AG04450 (cell line): ENCODE measurements around the gene C20orf173. TPM values are rescaled to one million over a fixed set of nuclear protein-coding genes. Genes with fewer than 3 reads are reported as not detected.

Source experiments
- CTCF ChIA-PET: fragments of 300-600, 350-600 bp; formaldehyde crosslinking; extraction: SDS; loops from one replicate; lab custom pipeline; 2022; ENCODE audit warnings: antibody characterized with exemption, inconsistent platforms; lab: Charles Lee
- POLR2A ChIA-PET: fragments of 350-600 bp; formaldehyde crosslinking; extraction: SDS; loops from one replicate; lab custom pipeline; 2021; ENCODE audit warnings: antibody characterized with exemption, inconsistent platforms; lab: Yijun Ruan, JAX
- DNase-seq: peaks from one replicate; pipeline ENCODE4 v3.0.0-alpha.2; 2011; ENCODE audit warnings: low read depth, low spot score
- H3K27ac ChIP-seq: one replicate; pipeline ENCODE4 v1.5.1; 2012; ENCODE audit warnings: low read depth, low read length, control low read depth
- H3K27me3 ChIP-seq: one replicate; pipeline ENCODE4 v1.6.0; 2012; ENCODE audit warnings: low read length; ENCODE audit not compliant: control insufficient read depth, insufficient read depth
- H3K4me3 ChIP-seq: 2 replicates; pipeline ENCODE4 v1.5.1; 2011; ENCODE audit warnings: mild to moderate bottlenecking, low read depth, low read length, control low read depth
- H3K9me3 ChIP-seq: 2 replicates; pipeline ENCODE4 v1.5.1; 2012; ENCODE audit warnings: low read length; ENCODE audit not compliant: control insufficient read depth, insufficient read depth
- polyA minus RNA-seq: library from RNA; depleted of rRNA, polyadenylated mRNA; stranded (reverse); fragments of >200 nt; gene quantifications from 2 replicates; pipeline ENCODE4 v1.2.3, GENCODE V29; 2011; rRNA and poly(A)+ RNA removed
- polyA plus RNA-seq: library from polyadenylated mRNA; depleted of rRNA; stranded (reverse); fragments of >200 nt; gene quantifications from 2 replicates; pipeline ENCODE4 v1.2.3, GENCODE V29; 2011; rRNA removed
- TF ChIP-seq, protein P1 (sequence below): IDR thresholded peaks from 2 replicates; pipeline ENCODE4 v1.5.1; 2011; ENCODE audit warnings: low read depth, low read length, control low read depth, inconsistent platforms

Gene C20orf173, protein sequence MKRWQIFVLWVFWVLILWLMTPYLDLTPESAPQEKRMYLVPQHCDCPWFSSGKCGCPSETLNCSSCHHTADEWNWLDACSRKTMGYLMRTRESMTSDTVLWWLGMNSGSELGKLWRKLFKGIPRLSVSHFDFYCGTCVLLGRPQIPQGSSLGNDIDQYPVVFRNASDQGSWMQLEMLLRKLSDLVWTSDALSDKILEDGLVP
- not detected in 2 replicates for polyA plus RNA-seq
- polyA minus RNA-seq = not detected in 2 replicates

DNA sequence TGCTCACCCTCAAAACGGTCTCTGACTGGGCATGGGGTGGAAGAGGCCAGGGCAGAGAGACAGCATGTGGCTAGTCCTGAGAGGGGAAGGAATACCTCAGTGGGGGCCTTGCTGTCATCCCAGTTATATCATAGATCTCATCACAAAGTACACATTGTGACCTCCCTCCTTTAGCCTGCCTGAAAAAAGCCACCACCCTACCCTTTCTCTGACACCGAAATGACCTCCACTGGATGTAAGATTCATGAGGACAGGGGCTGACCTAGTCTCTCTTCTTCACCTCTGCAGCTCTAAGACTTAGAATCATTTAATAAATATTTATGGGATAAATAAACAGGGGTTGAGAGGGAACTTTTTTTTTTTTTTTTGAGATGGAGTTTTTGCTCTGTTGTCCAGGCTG, at the start of gene C20orf173:
C20orf173 (minus strand) TSS at position 101 of the 400 bp plus-strand sequence. CDS start 279 bp downstream, outside the sequence.
- no peaks in the 10 kb centered on the region for H3K27me3 ChIP-seq
- TF ChIP-seq, protein P1, sequence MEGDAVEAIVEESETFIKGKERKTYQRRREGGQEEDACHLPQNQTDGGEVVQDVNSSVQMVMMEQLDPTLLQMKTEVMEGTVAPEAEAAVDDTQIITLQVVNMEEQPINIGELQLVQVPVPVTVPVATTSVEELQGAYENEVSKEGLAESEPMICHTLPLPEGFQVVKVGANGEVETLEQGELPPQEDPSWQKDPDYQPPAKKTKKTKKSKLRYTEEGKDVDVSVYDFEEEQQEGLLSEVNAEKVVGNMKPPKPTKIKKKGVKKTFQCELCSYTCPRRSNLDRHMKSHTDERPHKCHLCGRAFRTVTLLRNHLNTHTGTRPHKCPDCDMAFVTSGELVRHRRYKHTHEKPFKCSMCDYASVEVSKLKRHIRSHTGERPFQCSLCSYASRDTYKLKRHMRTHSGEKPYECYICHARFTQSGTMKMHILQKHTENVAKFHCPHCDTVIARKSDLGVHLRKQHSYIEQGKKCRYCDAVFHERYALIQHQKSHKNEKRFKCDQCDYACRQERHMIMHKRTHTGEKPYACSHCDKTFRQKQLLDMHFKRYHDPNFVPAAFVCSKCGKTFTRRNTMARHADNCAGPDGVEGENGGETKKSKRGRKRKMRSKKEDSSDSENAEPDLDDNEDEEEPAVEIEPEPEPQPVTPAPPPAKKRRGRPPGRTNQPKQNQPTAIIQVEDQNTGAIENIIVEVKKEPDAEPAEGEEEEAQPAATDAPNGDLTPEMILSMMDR = no peak
- CTCF ChIA-PET = no interaction called here
- no peak for DNase-seq
- no peak within 1 kb of the TSS for H3K27ac ChIP-seq
- POLR2A ChIA-PET = no interaction called here
- no peak within 1 kb of the TSS for H3K4me3 ChIP-seq
- H3K9me3 ChIP-seq = no peaks in the 10 kb centered on the region

- no peak for DNase-seq
- TF ChIP-seq, protein P1 = no peak
- ChIA-PET CTCF (interaction anchor here (0.6 kb wide), 1 partner anchor 341 kb away, joined by 3 read pairs; no protein-coding TSS in a partner anchor), POLR2A (no interaction called here)
- Histone ChIP-seq H3K4me3 (no peak overlapping the region), H3K27ac (no peak overlapping the region), H3K9me3 (peaks cover 6% of the 10 kb centered on the region; the same call in 1 of the 2 replicates), H3K27me3 (peaks cover 13% of the 10 kb centered on the region)
Observed at GRCh38 chr20:35579196-35579595, 49.7 kb upstream of the C20orf173 start.

- TF ChIP-seq, protein P1 = no peak
- CTCF ChIA-PET = interaction anchor here (0.6 kb wide), 1 partner anchor 10 kb away, joined by 3 read pairs; no protein-coding TSS in a partner anchor
- peaks cover 6% of the 10 kb centered on the region; the same call in 1 of the 2 replicates for H3K9me3 ChIP-seq
- no peak overlapping the region for H3K27ac ChIP-seq
- no peak for DNase-seq
- POLR2A ChIA-PET = no interaction called here
- H3K4me3 ChIP-seq = no peak overlapping the region
- H3K27me3 ChIP-seq = peaks cover 11% of the 10 kb centered on the region
Observed at GRCh38 chr20:35578469-35578868, 49.0 kb upstream of the C20orf173 start.

DNA sequence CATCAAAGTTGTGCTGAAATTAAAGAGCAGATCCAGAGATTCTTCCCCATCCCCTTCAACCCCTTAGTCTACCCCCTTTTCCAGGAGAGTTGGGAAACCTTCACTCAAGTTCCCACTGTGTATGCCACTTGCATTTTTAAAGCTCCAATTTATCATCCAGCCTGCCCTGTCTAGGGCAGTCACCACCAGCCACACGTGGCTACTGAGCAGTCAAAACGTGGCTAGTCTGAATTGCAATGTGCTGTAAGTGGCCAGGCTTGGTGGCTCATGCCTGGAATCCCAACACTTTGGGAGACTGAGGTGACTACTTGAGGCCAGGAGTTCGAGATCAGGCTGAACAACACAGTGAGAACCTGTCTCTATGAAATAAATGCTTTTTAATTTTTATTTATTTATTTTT, 47.4 kb upstream of the C20orf173 start:
- H3K27me3 ChIP-seq = peaks cover 7% of the 10 kb centered on the region
- TF ChIP-seq, protein P1 = no peak
- no peak for DNase-seq
- H3K4me3 ChIP-seq = no peak overlapping the region
- H3K27ac ChIP-seq = no peak overlapping the region
- peaks cover 10% of the 10 kb centered on the region for H3K9me3 ChIP-seq
- ChIA-PET CTCF (no interaction called here), POLR2A (interaction anchor here (0.6 to 1.2 kb wide), 2 partner anchors 18 to 432 kb away, joined by 3 to 6 read pairs; no protein-coding TSS in a partner anchor)

- ChIA-PET POLR2A (no interaction called here), CTCF (no interaction called here)
- TF ChIP-seq, protein P1 = no peak
- DNase-seq = no peak
- Histone ChIP-seq H3K4me3 (no peak overlapping the region), H3K27ac (no peak overlapping the region), H3K27me3 (peaks cover 6% of the 10 kb centered on the region), H3K9me3 (peaks cover 9% of the 10 kb centered on the region)
Observed at GRCh38 chr20:35575958-35576357, 46.5 kb upstream of the C20orf173 start.
